Tibial nerve (tissue), 4 donors: ENCODE measurements around the gene RXRB. TPM values are rescaled to one million over a fixed set of nuclear protein-coding genes. Genes with fewer than 3 reads are reported as not detected.
"Not testable (repeated sequence)": the region's sequence is repeated elsewhere in the genome, so short reads cannot be mapped to it uniquely, and the experiment has no call there.

ENCODE experiments used
- DNase-seq, 2 donors: peaks; one replicate each; pipeline ENCODE4 v3.0.0-alpha.2; 2019; ENCODE audit warnings: low spot score in 2 of 2
- H3K27ac ChIP-seq, 4 donors: fragments of 200-600 bp; sonication (generic) in 3 of 4; one replicate each; pipeline ENCODE4 v1.5.1; 2017 to 2019; ENCODE audit warnings: mild to moderate bottlenecking in 1 of 4
- H3K27me3 ChIP-seq, 2 donors: fragments of 200-600 bp; sonication (generic) in 1 of 2; one replicate each; pipeline versions ENCODE4 v1.5.1 to v1.6.0; 2017 to 2019
- H3K36me3 ChIP-seq, 3 donors: fragments of 200-600 bp; sonication (generic); one replicate each; pipeline ENCODE4 v1.5.1; 2018 to 2019
- H3K4me1 ChIP-seq, 4 donors: fragments of 200-600 bp; sonication (generic) in 3 of 4; one replicate each; pipeline ENCODE4 v1.5.1; 2017 to 2019
- H3K4me3 ChIP-seq, 4 donors: fragments of 200-600 bp; sonication (generic) in 3 of 4; one replicate each; pipeline ENCODE4 v1.5.1; 2017 to 2019; ENCODE audit warnings: mild to moderate bottlenecking in 1 of 4, moderate library complexity in 1 of 4
- H3K9me3 ChIP-seq, 4 donors: fragments of 200-600 bp; sonication (generic) in 3 of 4; one replicate each; pipeline ENCODE4 v1.5.1; 2017 to 2019
- EP300 ChIP-seq, 2 donors: sonication (generic); formaldehyde crosslinking; IDR thresholded peaks; one replicate each; pipeline ENCODE4 v1.6.1; 2017; ENCODE audit warnings: antibody characterized with exemption in 2 of 2, mild to moderate bottlenecking in 1 of 2
- POLR2A ChIP-seq, 2 donors: fragments of 450-650 bp; IDR thresholded peaks; one replicate each; pipeline ENCODE4 v1.6.1; 2017; ENCODE audit warnings: antibody characterized with exemption in 2 of 2, mild to moderate bottlenecking in 2 of 2, moderate library complexity in 2 of 2
- WGBS, 2 donors: methylation state at CpG; one replicate each; pipeline ENCODE4 v1.1.5; 2018; 5-methylcytosine and 5-hydroxymethylcytosine counted together
- small RNA-seq: library from RNA; depleted of rRNA; stranded (forward); fragments of <200 nt; gene quantifications from one replicate; pipeline ENCODE3, GENCODE V24; 2016
- total RNA-seq, 4 donors: library from RNA; depleted of rRNA; stranded (reverse); fragments of >200 nt; gene quantifications; one replicate each; pipeline ENCODE4 v1.1.0, GENCODE V29; 2016
- TF ChIP-seq, protein P1 (sequence below), 5 experiments: fragments of 200-600 bp in 3 of 5; fragments of 450-650 bp in 2 of 5; sonication (generic) in 3 of 5; IDR thresholded peaks; one replicate each; pipeline ENCODE4 v1.5.1; 2016 to 2019; ENCODE audit warnings: antibody characterized with exemption in 5 of 5, mild to moderate bottlenecking in 3 of 5, moderate library complexity in 2 of 5

The RXRB gene
- total RNA-seq, 4 donors from 2014 or later, result 34.3 to 64.7 (median 43.9) TPM

DNA sequence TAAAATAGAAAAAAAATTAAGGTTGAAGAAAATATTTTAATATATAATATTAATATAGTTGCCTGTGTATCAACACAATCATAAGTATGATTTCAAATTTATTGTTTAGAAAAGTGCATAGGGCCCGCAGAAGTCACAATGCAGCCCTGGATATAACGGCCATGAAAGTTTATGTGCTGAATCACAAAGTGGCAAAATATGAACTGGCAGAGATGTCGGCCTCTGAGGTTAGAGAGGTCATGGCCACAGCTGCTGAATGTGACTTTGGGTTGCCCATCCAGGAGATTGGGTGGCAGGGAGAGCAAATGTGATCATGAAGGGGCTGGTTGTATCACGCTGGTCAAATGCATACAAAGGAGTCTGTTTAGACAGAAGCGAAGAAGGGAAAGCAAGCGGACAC is 43.9 kb downstream of the RXRB start:
- Histone ChIP-seq H3K27me3 (peaks cover 0 to 6% of the 10 kb centered on the region in 2 donors), H3K27ac (no peak overlapping the region), H3K4me1 (peaks cover 0 to 15% (median 7%) of the 10 kb centered on the region in 4 donors), H3K4me3 (no peak overlapping the region), H3K36me3 (no peaks in the 10 kb centered on the region), H3K9me3 (peaks cover 0 to 12% (median 0%) of the 10 kb centered on the region in 4 donors)
- no peak for TF ChIP-seq EP300 (IDR thresholded peaks at IDR 0.05)
- WGBS, 2 donors, result 52 to 64% methylated on average over 6 of the region's 6 CpGs
- no peak for DNase-seq

DNA sequence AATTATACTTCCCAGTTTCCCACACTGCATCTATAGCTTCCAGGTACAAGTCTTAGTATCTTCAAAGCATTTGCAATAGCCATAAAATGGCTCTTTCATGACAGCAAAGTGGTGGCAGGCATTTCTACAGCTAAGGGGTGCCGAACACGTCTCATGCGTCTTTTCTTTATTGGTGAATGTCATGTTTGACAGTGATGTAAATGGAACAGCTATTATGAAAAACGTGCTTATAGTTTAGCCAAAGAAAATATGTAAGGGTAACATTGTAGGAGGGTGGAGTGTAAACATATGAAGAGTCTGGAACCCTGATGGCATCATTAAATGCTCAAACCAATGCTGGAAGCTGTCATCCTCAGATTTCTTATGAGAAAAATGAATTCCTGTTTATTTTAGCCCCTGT is 46.1 kb downstream of the RXRB start:
- Histone ChIP-seq H3K9me3 (peaks cover 0 to 14% (median 0%) of the 10 kb centered on the region in 4 donors), H3K27me3 (peaks cover 0 to 13% of the 10 kb centered on the region in 2 donors), H3K27ac (no peak overlapping the region), H3K36me3 (no peaks in the 10 kb centered on the region), H3K4me3 (no peak overlapping the region), H3K4me1 (no peaks in the 10 kb centered on the region)
- TF ChIP-seq EP300 (IDR thresholded peaks at IDR 0.05), result no peak
- TF ChIP-seq, protein P1, sequence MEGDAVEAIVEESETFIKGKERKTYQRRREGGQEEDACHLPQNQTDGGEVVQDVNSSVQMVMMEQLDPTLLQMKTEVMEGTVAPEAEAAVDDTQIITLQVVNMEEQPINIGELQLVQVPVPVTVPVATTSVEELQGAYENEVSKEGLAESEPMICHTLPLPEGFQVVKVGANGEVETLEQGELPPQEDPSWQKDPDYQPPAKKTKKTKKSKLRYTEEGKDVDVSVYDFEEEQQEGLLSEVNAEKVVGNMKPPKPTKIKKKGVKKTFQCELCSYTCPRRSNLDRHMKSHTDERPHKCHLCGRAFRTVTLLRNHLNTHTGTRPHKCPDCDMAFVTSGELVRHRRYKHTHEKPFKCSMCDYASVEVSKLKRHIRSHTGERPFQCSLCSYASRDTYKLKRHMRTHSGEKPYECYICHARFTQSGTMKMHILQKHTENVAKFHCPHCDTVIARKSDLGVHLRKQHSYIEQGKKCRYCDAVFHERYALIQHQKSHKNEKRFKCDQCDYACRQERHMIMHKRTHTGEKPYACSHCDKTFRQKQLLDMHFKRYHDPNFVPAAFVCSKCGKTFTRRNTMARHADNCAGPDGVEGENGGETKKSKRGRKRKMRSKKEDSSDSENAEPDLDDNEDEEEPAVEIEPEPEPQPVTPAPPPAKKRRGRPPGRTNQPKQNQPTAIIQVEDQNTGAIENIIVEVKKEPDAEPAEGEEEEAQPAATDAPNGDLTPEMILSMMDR (IDR thresholded peaks at IDR 0.05), result no peak
- no peak for TF ChIP-seq POLR2A (IDR thresholded peaks at IDR 0.05)
- 54 to 70% methylated on average over 4 of the region's 4 CpGs for WGBS, 2 donors
- DNase-seq, result no peak

DNA sequence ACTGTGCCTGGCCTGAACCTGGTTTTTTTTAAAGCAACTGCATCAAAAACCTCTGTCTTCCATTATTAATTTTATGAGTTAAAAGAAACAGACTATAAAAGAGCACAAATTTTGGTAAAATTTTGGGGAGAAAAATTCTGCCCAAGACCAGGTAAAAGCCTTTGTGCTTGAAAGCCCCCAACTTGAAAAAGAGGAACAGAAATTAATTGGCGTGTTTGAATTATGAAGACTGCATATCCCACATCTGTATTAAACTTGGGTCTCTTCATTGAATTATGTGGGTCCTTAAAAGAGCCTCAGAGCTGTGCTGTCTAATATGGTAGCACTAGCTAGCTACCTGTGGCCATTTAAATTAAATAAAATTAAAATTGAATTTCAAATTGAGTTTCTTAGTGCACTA is 49.4 kb downstream of the RXRB start:
- no peak for DNase-seq
- H3K9me3 ChIP-seq, result peaks cover 0 to 14% (median 0%) of the 10 kb centered on the region in 4 donors
- H3K4me3 ChIP-seq, result no peak overlapping the region
- peaks cover 0 to 19% of the 10 kb centered on the region in 2 donors for H3K27me3 ChIP-seq
- H3K4me1 ChIP-seq, result peaks cover 0 to 6% (median 0%) of the 10 kb centered on the region in 4 donors
- TF ChIP-seq POLR2A (IDR thresholded peaks at IDR 0.05), result no peak
- TF ChIP-seq EP300 (IDR thresholded peaks at IDR 0.05), result no peak
- TF ChIP-seq, protein P1 (IDR thresholded peaks at IDR 0.05), result no peak
- H3K27ac ChIP-seq, result no peak overlapping the region
- 92 to 93% methylated on average over 1 of the region's 1 CpG for WGBS, 2 donors
- H3K36me3 ChIP-seq, result no peaks in the 10 kb centered on the region

DNA sequence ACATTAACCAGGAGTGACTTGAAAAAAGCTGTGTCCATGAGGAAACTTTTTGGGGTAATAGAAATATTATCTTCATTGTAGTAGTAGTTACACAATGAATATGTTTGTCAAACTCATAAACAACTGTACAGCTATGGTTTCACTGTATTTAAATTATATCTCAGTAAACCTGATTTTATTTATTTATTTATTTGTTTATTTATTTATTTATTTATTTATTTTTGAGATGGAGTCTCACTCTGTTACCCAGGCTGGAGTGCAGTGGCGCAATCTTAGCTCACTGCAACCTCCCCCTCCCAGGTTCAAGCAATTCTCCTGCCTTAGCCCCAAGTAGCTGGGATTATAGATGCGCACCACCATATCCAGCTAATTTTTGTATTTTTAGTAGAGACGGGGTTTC is 49.9 kb downstream of the RXRB start:
- H3K36me3 ChIP-seq, DNase-seq, H3K27ac ChIP-seq, H3K4me3 ChIP-seq, H3K4me1 ChIP-seq: not testable (repeated sequence)
- peaks cover 0 to 14% (median 0%) of the 10 kb centered on the region in 4 donors for H3K9me3 ChIP-seq
- H3K27me3 ChIP-seq, result peaks cover 0 to 20% of the 10 kb centered on the region in 2 donors
- WGBS, 2 donors, result 83 to 93% methylated on average over 3 of the region's 3 CpGs

DNA sequence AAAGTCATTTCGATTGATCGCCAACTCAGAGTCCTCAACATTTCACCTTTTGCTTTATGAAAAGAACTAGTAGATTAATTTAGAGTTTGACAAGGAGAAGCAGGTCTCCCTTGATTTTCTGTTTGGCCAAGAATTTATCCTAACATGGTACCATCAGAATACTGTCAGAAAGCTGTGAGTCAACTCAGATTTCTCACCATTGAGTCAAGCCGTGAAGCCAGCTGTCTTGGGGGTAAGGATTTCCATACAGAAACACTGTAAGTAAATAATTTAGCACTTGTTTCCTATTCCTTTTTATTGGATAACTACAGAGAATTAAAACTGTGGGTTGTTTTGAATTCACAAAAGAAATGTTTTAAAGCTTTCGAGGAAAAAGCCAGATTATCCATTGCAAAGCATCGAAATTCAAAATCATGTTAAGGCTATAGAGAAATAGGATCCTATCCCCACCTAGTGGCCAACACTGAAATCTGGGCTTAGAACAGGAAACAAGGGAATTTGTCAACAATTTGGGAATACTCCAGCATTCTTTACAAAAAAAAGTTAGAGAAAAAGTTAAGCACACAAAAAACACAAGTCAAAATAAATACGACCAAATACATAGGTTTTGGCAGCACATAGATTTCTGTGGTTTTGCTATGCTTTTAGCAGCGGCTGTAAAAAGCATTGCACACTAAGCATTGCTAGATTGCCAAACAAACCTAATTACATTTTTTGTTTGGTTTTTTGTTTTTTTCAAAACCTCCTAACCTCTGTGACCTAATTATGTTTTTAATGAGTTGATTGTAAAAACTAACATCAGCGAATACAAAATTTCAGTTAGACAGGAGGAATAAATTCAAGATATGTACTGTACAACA is 52.4 kb downstream of the RXRB start:
- peaks cover 0 to 6% (median 0%) of the 10 kb centered on the region in 4 donors for H3K4me1 ChIP-seq
- H3K9me3 ChIP-seq, result peaks cover 0 to 14% (median 0%) of the 10 kb centered on the region in 4 donors
- peaks cover 0 to 22% of the 10 kb centered on the region in 2 donors for H3K27me3 ChIP-seq
- no peak for TF ChIP-seq EP300 (IDR thresholded peaks at IDR 0.05)
- TF ChIP-seq POLR2A (IDR thresholded peaks at IDR 0.05), result no peak
- TF ChIP-seq, protein P1 (IDR thresholded peaks at IDR 0.05), result peak; percentile 61 to 81 (median 75)
- no peak overlapping the region for H3K4me3 ChIP-seq
- 40 to 43% methylated on average over 8 of the region's 8 CpGs for WGBS, 2 donors
- H3K27ac ChIP-seq, result no peak overlapping the region
- peak in 1 of 2 donors; percentile 59 for DNase-seq
- no peaks in the 10 kb centered on the region for H3K36me3 ChIP-seq

DNA sequence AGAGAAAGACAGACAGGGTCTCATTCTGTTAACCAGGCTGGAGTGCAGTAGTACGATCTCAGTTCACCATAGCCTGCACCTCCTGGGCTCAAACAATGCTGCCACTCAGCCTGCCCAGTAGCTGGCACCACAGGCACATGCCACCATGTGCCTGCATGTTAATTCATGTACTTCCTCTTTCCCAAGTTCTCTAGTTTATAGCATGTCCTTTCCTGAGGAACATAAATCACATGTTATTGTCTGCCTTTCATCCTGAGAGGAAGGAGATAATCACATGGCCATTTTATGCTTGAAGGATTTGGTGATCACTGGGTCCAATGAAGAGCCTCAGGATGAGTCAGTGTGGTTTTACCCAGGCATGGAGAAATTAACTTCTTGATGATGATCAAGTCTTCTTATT is 56.1 kb downstream of the RXRB start:
- DNase-seq, result no peak
- Histone ChIP-seq H3K36me3 (no peaks in the 10 kb centered on the region), H3K9me3 (no peaks in the 10 kb centered on the region), H3K27ac (no peak overlapping the region), H3K4me3 (no peak overlapping the region), H3K4me1 (peaks cover 0 to 6% (median 0%) of the 10 kb centered on the region in 4 donors), H3K27me3 (peaks cover 0 to 16% of the 10 kb centered on the region in 2 donors)
- TF ChIP-seq POLR2A (IDR thresholded peaks at IDR 0.05), result no peak
- peak in 1 of 2 donors; percentile 75 for TF ChIP-seq EP300 (IDR thresholded peaks at IDR 0.05)
- 13 to 35% methylated on average over 1 of the region's 1 CpG for WGBS, 2 donors

Small RNA genes lying within 50 kb of the gene (small RNA-seq; reads per million reads assigned to genes)
- gene MIR219A1, result 1.3 reads per million, percentile 37 among the genes with 10 or more reads in this experiment
- gene RNY4P10, result 0.57 reads per million

Other genes starting within 250 kb of the RXRB start
- 10 to 100 TPM; 28.8 to 85.2 (median 34.9) TPM for gene HLA-DMA, start 247.6 kb downstream of the RXRB start, total RNA-seq
- gene BRD2, start 232.1 kb downstream of the RXRB start, total RNA-seq, result 100 to 1,000 TPM; 130 to 150 (median 136) TPM
- 10 to 100 TPM in 1 of 4 donors, 1 to 10 TPM in 3; 3.0 to 17.7 (median 8.4) TPM for gene HLA-DOA, start 191.1 kb downstream of the RXRB start, total RNA-seq
- gene HLA-DPA1, start 127.0 kb downstream of the RXRB start, total RNA-seq, result 100 to 1,000 TPM in 2 of 4 donors, 10 to 100 TPM in 2; 39.8 to 179 (median 109) TPM
- 100 to 1,000 TPM in 1 of 4 donors, 10 to 100 TPM in 3; 56.5 to 121 (median 76.4) TPM for gene HLA-DPB1, start 124.7 kb downstream of the RXRB start, total RNA-seq
- gene COL11A2, start 8.2 kb downstream of the RXRB start, total RNA-seq, result 1 to 10 TPM; 1.5 to 4.3 (median 2.9) TPM
- 10 to 100 TPM; 45.4 to 61.3 (median 58.1) TPM for gene SLC39A7, start 202 bp upstream of the RXRB start, total RNA-seq
- 10 to 100 TPM; 10.0 to 33.9 (median 19.1) TPM for gene HSD17B8, start 4.0 kb upstream of the RXRB start, total RNA-seq
- 10 to 100 TPM; 16.1 to 25.2 (median 21.6) TPM for gene RING1, start 7.8 kb upstream of the RXRB start, total RNA-seq
- 10 to 100 TPM; 37.7 to 46.5 (median 45.2) TPM for gene VPS52, start 71.2 kb upstream of the RXRB start, total RNA-seq
- 1,000 to 10,000 TPM; 2,115 to 2,529 (median 2,306) TPM for gene RPS18, start 71.4 kb upstream of the RXRB start, total RNA-seq
- 10 to 100 TPM in 3 of 4 donors, 1 to 10 TPM in 1; 7.5 to 30.4 (median 17.7) TPM for gene B3GALT4, start 76.5 kb upstream of the RXRB start, total RNA-seq
- 10 to 100 TPM; 46.5 to 88.4 (median 69.1) TPM for gene WDR46, start 88.6 kb upstream of the RXRB start, total RNA-seq
- 10 to 100 TPM; 12.4 to 48.7 (median 21.0) TPM for gene PFDN6, start 88.9 kb upstream of the RXRB start, total RNA-seq
- 10 to 100 TPM; 33.1 to 49.8 (median 43.7) TPM for gene RGL2, start 98.3 kb upstream of the RXRB start, total RNA-seq
- 10 to 100 TPM; 71.2 to 91.8 (median 89.7) TPM for gene TAPBP, start 113.4 kb upstream of the RXRB start, total RNA-seq
- 10 to 100 TPM; 13.8 to 21.6 (median 17.5) TPM for gene ZBTB22, start 117.1 kb upstream of the RXRB start, total RNA-seq
- gene DAXX, start 122.3 kb upstream of the RXRB start, total RNA-seq, result 10 to 100 TPM; 24.9 to 45.4 (median 36.6) TPM
- 1 to 10 TPM in 3 of 4 donors, under 1 TPM in 1; 0.42 to 3.6 (median 2.1) TPM for gene KIFC1, start 191.2 kb upstream of the RXRB start, total RNA-seq
- 100 to 1,000 TPM in 1 of 4 donors, 10 to 100 TPM in 3; 63.3 to 101 (median 83.3) TPM for gene PHF1, start 210.3 kb upstream of the RXRB start, total RNA-seq
- gene CUTA, start 217.4 kb upstream of the RXRB start, total RNA-seq, result 100 to 1,000 TPM; 110 to 161 (median 154) TPM
- gene SYNGAP1, start 219.4 kb upstream of the RXRB start, total RNA-seq, result 10 to 100 TPM; 13.0 to 29.7 (median 19.2) TPM